GM18505 (cell line): ENCODE measurements around the gene PEG3.
"Not testable (repeated sequence)": the region's sequence is repeated elsewhere in the genome, so short reads cannot be mapped to it uniquely, and the experiment has no call there.

Experiments used
- ATAC-seq: cut with Tn5 transposase; IDR thresholded peaks from one replicate; pipeline ENCODE4 v1.9.1; 2021; ENCODE audit not compliant: unreplicated experiment
- POLR2A ChIP-seq: IDR thresholded peaks from 4 replicates; pipeline ENCODE4 v1.6.1; 2011; ENCODE audit warnings: borderline replicate concordance; ENCODE audit not compliant: insufficient read depth, insufficient read length; ENCODE audit errors: extremely low read depth

PEG3 gene

DNA sequence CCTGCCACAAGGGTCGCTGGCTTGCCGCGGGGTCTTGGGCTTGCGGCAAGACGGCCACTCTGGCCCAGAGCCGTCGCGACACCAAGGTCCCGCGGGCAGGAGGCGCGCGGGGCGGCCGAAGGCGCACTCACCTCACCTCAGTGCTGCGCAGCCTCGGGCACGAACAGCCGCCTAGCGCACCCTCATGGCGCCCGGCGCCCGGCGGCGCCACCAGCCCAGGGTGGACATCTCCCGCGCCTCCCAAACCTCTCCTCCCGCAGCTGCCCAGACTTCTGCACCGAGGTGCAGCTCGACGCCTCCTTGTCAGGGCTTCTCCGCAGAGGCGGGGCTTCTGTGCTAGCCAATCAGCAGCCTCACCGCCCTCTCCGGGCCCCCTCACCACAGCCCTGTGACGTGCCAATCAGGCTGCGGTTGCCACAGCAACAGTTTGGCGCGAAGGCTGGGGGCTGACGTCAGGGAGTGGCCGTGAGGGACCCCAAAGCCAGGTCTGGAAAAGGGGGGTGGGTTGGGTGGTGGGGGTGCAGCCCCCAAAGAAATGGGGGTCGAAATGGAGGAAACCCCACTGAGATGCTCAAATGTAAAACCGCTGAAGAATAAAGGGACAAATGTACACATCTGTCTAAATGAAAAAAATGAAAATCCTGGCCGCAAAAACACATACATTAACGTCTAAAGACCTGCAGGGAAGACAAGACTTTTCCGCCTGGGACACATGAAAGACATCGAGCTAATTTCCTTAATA, at the start of gene PEG3, which contains the start of gene ZIM2:
PEG3 (minus strand) TSS at position 276 of the 742 bp plus-strand sequence. CDS start 16,071 bp downstream, outside the sequence.
ZIM2 (minus strand) TSS at position 276 of the 742 bp plus-strand sequence. CDS start 16,449 bp downstream, outside the sequence.
- no peak for TF ChIP-seq POLR2A
- ATAC-seq: no peak

DNA sequence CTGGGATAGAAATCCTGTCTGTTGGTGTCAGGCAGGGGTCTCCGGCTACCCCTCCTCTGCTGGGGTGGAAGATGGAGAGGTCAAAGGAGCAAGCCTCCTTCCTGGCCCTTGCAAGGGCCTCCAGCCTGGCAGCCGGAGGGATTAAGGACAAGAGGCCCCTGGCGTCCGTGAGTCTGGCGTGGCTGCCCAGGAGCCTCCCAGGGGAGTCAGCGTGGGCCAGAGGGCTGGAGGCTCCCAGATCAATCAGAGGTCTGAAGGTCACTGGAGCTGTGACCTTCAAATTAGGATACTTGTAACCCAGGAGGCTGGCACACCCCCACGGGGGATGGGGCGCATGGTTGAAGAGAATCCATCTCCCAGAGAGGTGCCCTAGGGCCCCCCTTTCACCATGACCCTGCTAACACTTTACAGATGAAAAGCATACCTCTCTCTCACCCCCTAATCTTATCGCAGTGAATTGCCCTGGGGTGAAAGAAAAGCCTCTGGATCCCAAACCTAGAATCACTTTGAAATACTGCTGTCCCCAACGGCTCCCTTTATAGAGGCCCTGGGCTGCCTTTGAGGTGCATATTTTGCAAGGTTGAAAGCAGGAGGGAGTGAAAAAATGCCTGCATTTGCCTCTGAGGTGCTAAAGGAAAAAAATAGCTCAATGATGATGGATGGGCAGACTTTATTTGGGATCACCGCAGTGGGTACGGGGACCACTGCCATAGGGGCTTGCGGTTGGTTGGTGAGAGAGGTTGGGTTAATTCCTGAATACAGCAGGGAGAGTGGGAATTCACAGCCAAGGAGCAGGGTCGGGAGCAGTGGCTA, 44.9 kb upstream of the PEG3 start:
- ATAC-seq: no peak
- TF ChIP-seq POLR2A: no peak

DNA sequence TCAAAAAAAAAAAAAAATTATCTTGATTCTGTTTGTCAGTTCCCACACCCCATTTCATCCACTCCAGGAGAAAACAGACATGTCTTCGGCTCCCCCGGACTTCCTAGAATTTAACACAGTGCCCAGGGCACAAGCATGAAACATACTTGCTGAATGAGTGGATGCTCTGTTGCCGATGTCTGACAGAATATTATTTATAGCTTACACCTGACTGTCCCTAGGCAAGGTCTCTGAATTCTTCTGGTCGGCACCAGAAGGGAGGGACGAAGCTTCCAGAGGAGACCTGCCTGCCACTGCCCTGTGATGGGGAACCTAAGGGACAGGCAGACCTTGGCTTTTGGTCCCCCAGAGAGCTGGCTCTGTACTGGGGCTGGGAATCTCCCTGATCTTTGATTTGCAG, 43.9 kb upstream of the PEG3 start:
- TF ChIP-seq POLR2A: no peak
- ATAC-seq: no peak

DNA sequence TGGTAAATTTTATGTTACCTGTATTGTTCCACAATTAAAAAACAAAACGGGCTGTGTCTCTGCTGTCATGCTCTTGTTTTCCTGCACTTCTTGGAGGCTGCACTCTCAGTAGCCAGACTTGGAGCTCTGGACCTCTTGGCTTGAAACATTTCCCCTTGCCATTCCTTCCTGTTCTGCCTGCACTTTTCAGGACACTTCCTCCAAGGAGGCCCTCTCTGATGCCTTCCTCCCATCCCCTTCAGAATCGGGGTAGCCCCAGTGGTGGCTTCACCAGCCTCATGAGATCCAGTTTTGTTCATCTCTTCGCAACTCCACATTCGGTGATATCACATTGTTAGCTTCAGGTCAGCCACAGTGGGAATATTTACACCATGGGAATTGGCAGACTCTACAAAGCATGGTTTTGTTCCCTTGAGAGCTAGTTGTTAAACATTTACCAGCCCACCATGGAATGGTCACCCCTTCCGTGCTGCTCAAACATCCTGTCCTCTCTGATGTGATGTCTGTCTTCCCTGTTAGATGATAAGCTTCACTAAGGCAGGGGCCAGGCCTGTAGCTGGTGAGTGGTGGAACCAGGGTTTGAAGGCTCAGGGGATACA, 40.2 kb upstream of the PEG3 start:
- no peak for ATAC-seq
- no peak for TF ChIP-seq POLR2A

DNA sequence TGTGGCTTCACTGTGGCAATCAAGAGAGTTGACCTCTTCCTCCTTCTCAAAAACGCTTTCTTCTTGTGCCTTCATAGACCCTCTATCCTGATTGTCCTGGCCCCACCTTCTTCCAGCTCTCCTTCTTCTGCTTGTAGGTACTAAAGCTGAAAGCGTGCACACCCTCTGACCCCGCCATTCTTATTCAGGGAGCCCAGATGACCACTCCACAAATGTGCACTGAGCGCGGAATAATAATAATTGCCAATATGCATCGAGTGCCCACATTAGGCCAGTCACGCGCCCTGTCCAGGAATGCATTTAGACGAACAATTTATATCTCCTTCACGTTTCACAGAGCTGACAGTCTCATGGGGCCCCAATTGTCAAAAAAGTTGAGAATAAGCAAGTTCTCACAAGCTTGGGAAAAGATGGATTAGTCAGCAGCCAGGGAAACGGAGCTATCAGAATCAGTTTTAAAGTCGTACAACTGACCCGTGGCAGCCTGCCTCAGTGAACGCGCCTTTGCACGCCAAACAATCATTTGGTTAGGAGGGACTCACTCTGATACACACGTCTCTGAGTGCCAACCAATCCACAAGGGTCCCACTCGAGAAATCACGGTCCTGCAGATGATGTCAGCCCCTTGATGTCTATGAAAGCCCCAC, 36.7 kb upstream of the PEG3 start:
- TF ChIP-seq POLR2A: no peak
- no peak for ATAC-seq

DNA sequence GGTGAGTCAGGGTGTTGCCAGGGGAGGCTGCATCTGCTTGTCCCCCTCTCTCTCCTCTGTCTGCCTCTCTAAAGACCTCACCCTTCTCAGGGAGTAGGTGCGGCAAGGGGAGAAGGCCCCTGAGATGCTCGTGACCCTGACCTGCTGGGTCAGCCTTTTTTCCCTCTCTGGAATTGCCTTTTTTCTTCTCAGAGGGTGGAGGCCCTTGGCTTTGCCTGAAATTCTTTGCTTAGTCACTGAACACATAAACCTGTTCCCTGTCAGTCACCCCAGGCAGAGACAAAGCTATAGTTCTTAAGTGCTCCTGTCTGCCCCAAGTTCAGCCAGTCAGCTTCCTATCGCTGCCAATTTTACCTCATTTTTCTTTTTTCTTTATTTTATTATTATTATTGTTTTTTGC, 35.2 kb upstream of the PEG3 start:
- no peak for ATAC-seq
- TF ChIP-seq POLR2A: no peak

DNA sequence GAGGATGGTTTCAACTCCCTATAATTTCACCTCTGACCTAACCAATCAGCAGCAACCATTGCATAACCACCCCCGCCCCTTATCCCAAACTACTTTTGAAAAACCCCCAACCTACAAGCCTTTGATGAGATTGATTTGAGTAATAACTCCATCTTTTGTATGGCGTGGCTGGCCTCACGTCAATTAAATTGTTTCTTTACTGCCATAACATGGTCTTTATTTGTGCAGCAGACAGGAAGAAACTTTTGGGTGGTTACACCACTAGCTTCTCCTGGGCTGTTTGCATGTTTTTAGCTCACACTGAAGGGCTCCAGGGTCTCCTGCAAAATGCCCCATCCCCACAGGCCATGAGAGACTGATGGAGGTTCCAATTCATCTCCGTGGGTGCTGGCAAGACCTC, 34.0 kb upstream of the PEG3 start:
- no peak for TF ChIP-seq POLR2A
- no peak for ATAC-seq

DNA sequence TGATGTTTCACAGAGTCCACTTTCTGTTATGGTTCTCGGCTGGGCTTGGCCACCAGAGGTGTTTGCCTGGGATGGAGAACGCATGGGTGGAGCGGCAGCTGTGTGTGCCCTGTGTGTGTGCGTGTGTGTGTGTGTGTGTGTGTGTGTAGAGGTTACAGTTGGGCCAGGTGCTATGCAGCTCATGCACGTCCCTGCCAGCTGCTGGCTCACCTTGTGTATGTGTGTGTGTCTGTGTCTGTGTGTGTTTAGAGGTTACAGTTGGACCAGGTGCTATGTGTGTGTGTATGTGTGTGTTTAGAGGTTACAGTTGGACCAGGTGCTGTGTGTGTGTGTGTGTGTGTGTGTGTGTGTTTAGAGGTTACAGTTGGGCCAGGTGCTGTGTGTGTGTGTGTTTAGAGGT, 33.0 kb upstream of the PEG3 start:
- no peak for ATAC-seq
- no peak for TF ChIP-seq POLR2A

DNA sequence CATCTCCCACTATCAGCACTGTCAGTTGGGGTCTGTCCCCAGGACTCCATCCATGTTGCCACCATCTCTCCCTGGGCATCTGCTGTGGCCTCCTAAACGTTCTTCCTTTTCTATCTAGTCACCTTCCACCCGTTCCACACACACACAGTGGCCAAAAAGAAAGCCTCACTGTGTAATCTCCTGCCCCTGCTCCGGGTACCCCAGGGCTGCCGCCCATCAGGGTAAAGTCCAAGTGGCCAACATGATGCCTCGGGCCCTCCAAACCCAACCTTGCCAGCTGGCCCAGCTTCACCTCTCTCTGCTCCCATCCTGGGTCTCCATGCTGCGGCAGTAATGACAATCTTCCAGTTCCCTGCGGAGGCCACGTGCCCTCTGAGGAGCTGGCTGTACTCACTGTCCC, 29.4 kb upstream of the PEG3 start:
- no peak for ATAC-seq
- TF ChIP-seq POLR2A: no peak

DNA sequence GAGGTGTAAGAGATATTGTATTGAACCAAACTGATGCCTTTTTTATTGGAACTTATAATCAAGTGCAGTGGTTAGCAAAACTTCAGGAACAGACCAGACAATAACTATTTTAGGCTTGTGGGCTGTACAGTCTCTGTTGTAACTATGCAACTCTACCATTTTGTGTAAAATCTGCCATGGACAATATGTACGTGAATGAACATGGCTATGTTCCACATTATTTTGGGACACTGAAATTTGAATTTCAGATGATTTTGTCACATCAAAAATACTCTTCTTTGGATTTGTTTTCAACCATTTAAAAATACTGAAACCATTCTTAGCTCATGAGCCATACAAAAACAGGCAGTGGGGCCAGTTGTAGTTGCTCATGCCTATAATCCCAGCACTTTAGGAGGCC, 27.9 kb upstream of the PEG3 start:
- no peak for ATAC-seq
- no peak for TF ChIP-seq POLR2A

DNA sequence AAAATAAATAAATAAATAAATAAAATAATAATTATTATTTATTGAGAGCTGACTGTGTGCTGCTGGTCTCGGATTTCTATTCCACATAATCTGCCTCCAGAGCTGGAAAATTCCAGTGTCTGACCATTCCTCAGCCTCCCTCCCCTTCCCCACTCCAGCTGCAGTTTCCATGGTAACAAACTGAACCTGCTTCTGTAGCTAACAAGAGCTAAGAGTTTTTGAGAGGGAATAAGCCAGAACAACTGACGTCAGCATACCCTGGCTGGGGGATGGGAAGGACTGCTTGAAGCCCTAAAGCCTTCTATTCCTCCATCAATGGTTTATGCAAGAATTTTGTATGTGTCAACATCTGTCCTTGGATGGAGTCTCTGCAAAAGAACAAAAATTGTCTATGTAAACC, 26.0 kb upstream of the PEG3 start:
- no peak for ATAC-seq
- no peak for TF ChIP-seq POLR2A

DNA sequence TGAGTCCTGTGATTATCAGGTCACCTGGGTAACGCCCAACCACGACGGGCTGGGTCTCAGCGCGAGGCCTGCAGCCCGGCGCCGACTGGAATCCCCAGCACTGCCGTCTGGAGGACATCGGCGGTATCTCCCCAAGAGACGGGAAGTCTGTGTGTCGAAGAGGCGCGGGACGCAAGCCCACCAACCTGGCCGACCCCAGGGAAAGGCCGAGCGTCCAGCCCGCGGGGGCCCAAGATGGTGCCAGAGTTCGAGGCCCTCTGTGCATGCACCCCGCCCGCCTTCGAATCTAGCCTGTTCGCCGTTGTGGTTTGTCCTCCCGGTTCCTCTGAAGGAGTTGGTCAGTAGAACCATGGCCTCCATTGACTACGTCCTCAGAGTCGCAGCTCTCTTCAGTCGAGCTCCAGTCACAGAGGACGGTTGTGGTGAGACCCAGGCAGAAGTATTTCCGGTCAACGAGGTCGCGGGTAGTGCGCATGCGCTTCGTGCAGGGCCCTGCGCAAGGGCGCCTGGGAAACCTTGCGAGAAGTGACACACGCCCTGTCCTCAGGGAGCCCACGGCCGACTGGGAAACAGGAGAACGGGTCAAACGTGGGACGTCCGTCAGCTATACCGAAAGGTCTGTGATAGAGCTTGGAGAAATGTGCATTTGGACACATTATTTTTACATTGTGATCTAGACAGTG, 24.1 kb upstream of the PEG3 start:
- ATAC-seq: no peak
- no peak for TF ChIP-seq POLR2A

DNA sequence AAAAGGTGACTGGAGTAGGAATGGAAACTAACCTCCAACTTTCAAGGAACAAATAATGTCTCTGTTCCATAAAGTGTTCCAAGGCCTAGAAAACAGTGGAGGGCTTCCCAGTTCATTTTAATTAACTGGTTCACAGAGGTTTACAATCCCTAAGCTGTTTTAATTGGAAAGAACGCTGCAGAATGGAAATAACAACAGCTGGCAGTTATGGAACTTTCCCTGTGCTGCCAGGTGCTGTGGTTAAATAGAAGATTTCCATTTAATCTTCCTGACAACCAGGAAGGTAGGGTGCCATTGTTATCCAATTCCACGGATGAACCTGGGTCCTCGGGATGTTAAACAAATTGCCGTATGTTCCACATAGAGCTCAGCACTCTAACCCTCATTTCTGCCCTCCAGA, 22.2 kb upstream of the PEG3 start:
- TF ChIP-seq POLR2A: no peak
- no peak for ATAC-seq

DNA sequence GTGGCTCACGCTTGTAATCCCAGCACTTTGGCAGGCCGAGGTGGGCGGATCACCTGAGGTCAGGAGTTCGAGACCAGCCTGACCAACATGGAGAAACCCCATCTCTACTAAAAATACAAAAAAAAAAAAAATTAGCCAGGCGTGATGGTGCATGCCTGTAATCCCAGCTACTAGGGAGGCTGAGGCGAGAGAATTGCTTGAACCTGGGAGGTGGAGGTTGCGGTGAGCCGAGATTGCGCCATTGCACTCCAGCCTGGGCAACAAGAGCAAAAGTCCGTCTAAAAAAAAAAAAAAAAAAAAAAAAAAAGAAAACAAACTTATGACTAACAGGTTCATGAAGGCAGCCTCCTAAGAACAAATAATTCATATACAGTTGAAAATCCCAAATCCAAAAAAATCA, 19.9 kb upstream of the PEG3 start:
- not testable (repeated sequence) for ATAC-seq
